Measurements from ENCODE around the gene CORO7. TPM values are rescaled to one million over a fixed set of nuclear protein-coding genes. Genes with fewer than 3 reads are reported as not detected.

CORO7 gene
- total and polyA plus RNA-seq, 4 donors, result 22.7 to 61.8 (median 42.1) TPM

- no peak overlapping the region for H3K27ac ChIP-seq (ENCODE audit: low read depth, low read length)
- H3K36me3 ChIP-seq (ENCODE audit: control insufficient read depth, insufficient read depth, low read length), result peaks cover 91% of the 10 kb centered on the region
- H3K4me1 ChIP-seq (ENCODE audit: control insufficient read depth, insufficient read depth, low read length), result peaks cover 51% of the 10 kb centered on the region
- DNase-seq (ENCODE audit: low read depth in 4 of 6, low spot score in 6 of 6), result no peak
- no peak overlapping the region for H3K4me3 ChIP-seq (ENCODE audit: low read depth, low read length)
- 69% methylated on average over 25 of the region's 26 CpGs for WGBS (ENCODE audit: insufficient coverage)
- no peaks in the 10 kb centered on the region for H3K9me3 ChIP-seq (ENCODE audit: control insufficient read depth, insufficient read depth, low read length)
- no peaks in the 10 kb centered on the region for H3K27me3 ChIP-seq (ENCODE audit: control insufficient read depth, insufficient read depth, low read length)
Measured at GRCh38 chr16:4380119-4381063, 36.0 kb downstream of the CORO7 start.

DNA sequence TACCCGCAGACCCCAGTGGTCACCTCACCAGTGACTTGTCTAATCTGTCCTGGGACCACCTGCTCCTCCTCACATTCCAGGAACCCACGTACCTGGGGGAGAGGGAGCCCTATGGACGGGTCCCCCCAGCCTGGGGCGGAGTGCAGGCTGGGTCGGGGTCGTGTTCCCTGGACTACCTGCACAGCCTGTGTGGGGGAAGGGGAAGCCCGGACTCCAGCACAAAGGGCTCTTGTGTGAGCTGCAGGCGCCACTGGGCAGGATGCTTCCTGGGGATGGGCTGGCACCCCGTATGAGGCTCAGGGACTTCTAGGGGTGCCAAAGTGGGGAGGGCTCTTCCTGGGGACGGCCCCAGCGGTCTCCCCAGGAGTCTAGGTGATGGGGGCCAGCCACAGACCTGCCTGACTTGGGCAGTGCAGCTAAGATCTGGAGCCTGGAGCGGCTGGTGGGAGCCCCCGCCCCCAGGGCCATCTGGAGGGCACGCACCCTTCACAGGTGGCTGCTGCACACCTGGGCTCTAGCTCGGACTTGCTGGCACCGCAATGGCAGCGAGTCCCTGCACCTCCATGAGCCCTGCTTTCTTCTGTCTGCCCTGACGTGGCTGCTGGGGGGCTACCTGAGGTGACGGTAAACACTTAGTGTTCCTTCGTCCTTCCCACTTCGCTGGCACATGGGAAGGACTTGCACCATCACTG lies 37.3 kb downstream of the CORO7 start:
- H3K9me3 ChIP-seq (ENCODE audit: control insufficient read depth, insufficient read depth, low read length), result no peaks in the 10 kb centered on the region
- H3K36me3 ChIP-seq (ENCODE audit: control insufficient read depth, insufficient read depth, low read length), result peaks cover 88% of the 10 kb centered on the region
- no peaks in the 10 kb centered on the region for H3K27me3 ChIP-seq (ENCODE audit: control insufficient read depth, insufficient read depth, low read length)
- 80% methylated on average over 20 of the region's 21 CpGs for WGBS (ENCODE audit: insufficient coverage)
- no peak overlapping the region for H3K4me3 ChIP-seq (ENCODE audit: low read depth, low read length)
- H3K27ac ChIP-seq (ENCODE audit: low read depth, low read length), result no peak overlapping the region
- H3K4me1 ChIP-seq (ENCODE audit: control insufficient read depth, insufficient read depth, low read length), result peaks cover 51% of the 10 kb centered on the region
- no peak for DNase-seq (ENCODE audit: low read depth in 4 of 6, low spot score in 6 of 6)

GRCh38 chr16:4378161-4378666 lies 38.2 kb downstream of the CORO7 start:
- peaks cover 82% of the 10 kb centered on the region for H3K36me3 ChIP-seq (ENCODE audit: control insufficient read depth, insufficient read depth, low read length)
- no peaks in the 10 kb centered on the region for H3K9me3 ChIP-seq (ENCODE audit: control insufficient read depth, insufficient read depth, low read length)
- 76% methylated on average over 15 of the region's 15 CpGs for WGBS (ENCODE audit: insufficient coverage)
- H3K27ac ChIP-seq (ENCODE audit: low read depth, low read length), result no peak overlapping the region
- H3K4me1 ChIP-seq (ENCODE audit: control insufficient read depth, insufficient read depth, low read length), result peaks cover 58% of the 10 kb centered on the region
- no peak for DNase-seq (ENCODE audit: low read depth in 4 of 6, low spot score in 6 of 6)
- H3K4me3 ChIP-seq (ENCODE audit: low read depth, low read length), result no peak overlapping the region
- no peaks in the 10 kb centered on the region for H3K27me3 ChIP-seq (ENCODE audit: control insufficient read depth, insufficient read depth, low read length)

DNA sequence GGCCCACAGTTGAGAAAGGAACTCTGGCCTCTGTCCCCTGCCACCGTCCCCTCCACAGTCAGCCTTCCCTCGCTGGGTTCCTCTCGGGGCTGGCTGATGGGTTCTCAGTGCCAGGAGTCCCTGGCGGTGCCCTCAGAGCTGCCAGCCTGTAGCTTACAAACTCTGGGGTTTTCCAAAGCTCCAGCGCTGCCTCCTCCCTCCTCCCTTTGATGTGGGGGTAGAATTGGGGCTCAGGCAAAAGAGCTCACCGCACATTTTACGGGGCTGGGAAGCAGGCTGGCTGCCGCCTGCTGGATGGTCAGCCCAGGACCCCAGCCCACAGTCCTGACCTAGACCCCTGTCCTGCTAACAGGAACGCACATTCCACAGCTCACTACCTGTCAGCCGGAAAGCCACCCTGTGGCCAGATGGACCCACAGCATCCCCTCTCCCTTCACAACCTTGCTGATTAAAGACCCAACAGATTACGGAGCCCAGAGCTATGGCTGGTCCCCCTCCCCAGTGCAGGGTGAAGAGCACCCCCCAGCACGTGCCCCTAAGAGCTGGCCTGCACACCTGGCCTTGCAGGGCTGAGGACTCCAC lies 38.7 kb downstream of the CORO7 start:
- DNase-seq (ENCODE audit: low read depth in 4 of 6, low spot score in 6 of 6), result no peak

DNA sequence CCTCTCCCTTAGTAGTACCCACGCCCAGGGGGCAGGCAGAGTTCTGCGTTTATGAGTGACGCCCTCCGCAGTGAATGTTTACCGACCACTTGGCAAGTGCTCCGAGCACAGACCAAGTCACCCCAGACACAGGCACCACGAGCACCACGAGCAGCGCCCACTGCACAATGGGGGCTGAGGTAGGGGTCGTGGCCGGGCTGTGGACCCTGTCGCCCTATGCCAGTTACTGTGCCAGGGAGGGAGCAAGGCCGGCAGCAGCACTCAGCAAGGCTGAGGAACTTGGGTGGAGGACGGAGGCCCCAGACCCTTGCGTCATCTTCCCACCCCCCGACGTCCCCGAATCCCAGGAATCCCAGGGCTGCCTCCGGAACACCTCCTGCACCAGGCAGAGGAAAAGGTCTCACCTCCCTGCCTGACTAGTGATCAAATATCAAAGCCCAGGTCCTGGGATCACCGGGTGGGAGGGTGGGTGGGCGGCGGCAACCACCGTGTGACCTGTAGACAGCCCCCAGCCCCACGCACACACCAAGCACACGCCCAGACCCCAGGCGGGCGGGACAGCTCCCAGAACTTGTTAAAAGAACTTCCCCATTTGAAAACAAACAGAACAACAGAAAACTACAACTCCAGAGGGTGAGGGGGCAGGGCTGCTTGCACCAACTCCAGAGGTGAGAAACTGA lies 39.4 kb downstream of the CORO7 start:
- no peaks in the 10 kb centered on the region for H3K9me3 ChIP-seq (ENCODE audit: control insufficient read depth, insufficient read depth, low read length)
- peaks cover 70% of the 10 kb centered on the region for H3K4me1 ChIP-seq (ENCODE audit: control insufficient read depth, insufficient read depth, low read length)
- no peak for DNase-seq (ENCODE audit: low read depth in 4 of 6, low spot score in 6 of 6)
- H3K36me3 ChIP-seq (ENCODE audit: control insufficient read depth, insufficient read depth, low read length), result peaks cover 71% of the 10 kb centered on the region
- peak overlapping the region; percentile 25 for H3K27ac ChIP-seq (ENCODE audit: low read depth, low read length)
- H3K27me3 ChIP-seq (ENCODE audit: control insufficient read depth, insufficient read depth, low read length), result no peaks in the 10 kb centered on the region
- H3K4me3 ChIP-seq (ENCODE audit: low read depth, low read length), result no peak overlapping the region
- 70% methylated on average over 17 of the region's 27 CpGs for WGBS (ENCODE audit: insufficient coverage)

More for the DNA sequence above, 38.7 kb downstream of the CORO7 start:
- Histone ChIP-seq H3K36me3 (ENCODE audit: control insufficient read depth, insufficient read depth, low read length) (peaks cover 77% of the 10 kb centered on the region), H3K27me3 (ENCODE audit: control insufficient read depth, insufficient read depth, low read length) (no peaks in the 10 kb centered on the region), H3K4me3 (ENCODE audit: low read depth, low read length) (no peak overlapping the region), H3K9me3 (ENCODE audit: control insufficient read depth, insufficient read depth, low read length) (no peaks in the 10 kb centered on the region), H3K4me1 (ENCODE audit: control insufficient read depth, insufficient read depth, low read length) (peaks cover 63% of the 10 kb centered on the region), H3K27ac (ENCODE audit: low read depth, low read length) (no peak overlapping the region)
- 65% methylated on average over 12 of the region's 12 CpGs for WGBS (ENCODE audit: insufficient coverage)

DNA sequence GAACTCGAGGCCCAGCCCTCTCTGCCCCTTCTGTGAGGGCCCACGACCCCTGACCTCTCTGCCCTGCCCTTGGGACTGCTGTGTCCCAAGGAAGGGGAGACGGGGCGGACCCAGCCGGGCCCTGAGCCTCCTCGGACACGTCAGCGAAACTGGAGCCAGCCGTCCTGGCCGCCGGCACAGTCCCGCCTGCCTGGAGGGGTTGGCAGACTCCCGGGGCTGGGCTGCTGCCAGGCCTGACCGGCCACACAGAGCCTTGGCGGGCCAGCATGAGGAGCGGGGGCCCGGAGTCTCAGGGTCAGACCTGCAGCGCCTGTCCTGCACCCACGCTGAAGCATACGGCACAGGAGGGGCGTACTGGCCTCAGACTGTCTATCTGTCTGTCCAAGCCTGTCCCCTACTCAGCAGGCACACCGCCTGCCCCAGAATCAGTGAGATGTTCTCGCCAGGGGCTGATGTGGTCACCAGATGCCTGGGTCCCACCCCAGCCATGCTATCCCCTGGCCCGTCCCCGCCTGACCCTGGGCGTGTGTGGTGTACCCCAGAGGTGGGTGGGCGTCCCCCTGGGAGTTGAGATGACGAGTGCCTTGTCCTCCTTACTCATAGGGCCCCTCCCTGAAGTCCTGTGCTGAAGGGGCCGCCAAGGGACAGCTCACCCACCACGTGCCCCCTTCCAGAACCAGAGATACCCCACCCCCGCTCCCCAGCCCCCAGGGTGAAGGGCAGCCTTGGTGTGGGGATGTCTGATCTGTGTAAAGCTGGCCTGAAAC lies 40.1 kb downstream of the CORO7 start:
- WGBS (ENCODE audit: insufficient coverage), result 45% methylated on average over 28 of the region's 31 CpGs
- no peak overlapping the region for H3K4me3 ChIP-seq (ENCODE audit: low read depth, low read length)

DNA sequence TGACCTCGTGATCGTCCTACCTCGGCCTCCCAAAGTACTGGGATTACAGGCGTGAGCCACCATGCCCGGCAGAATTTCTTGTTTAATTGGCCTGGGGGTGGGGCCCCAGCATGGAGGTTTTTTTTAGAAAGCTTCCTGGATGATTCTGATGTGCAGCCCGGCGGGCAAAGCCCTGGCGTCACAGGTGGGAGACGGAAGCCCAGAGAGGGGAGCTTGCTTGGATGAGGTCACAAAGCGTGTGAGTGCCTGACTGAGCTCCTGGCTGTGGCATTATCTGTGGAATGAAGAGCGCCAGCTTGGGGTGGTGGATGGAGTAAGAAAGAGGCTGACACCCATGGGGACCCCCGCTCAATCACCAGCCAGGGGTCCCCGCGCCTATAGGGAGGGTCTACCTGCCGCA lies 40.7 kb downstream of the CORO7 start:
- peaks cover 79% of the 10 kb centered on the region for H3K4me1 ChIP-seq (ENCODE audit: control insufficient read depth, insufficient read depth, low read length)
- no peak for DNase-seq (ENCODE audit: low read depth in 4 of 6, low spot score in 6 of 6)
- H3K9me3 ChIP-seq (ENCODE audit: control insufficient read depth, insufficient read depth, low read length), result no peaks in the 10 kb centered on the region
- WGBS (ENCODE audit: insufficient coverage), result 89% methylated on average over 15 of the region's 15 CpGs
- no peak overlapping the region for H3K4me3 ChIP-seq (ENCODE audit: low read depth, low read length)
- no peaks in the 10 kb centered on the region for H3K27me3 ChIP-seq (ENCODE audit: control insufficient read depth, insufficient read depth, low read length)
- peak overlapping the region; percentile 67 for H3K27ac ChIP-seq (ENCODE audit: low read depth, low read length)
- peaks cover 58% of the 10 kb centered on the region for H3K36me3 ChIP-seq (ENCODE audit: control insufficient read depth, insufficient read depth, low read length)

More for the DNA sequence above, 40.1 kb downstream of the CORO7 start:
- H3K9me3 ChIP-seq (ENCODE audit: control insufficient read depth, insufficient read depth, low read length), result no peaks in the 10 kb centered on the region
- DNase-seq (ENCODE audit: low read depth in 4 of 6, low spot score in 6 of 6), result peak in 3 of 6 donors; percentile 47 to 84 (median 50)
- H3K4me1 ChIP-seq (ENCODE audit: control insufficient read depth, insufficient read depth, low read length), result peaks cover 73% of the 10 kb centered on the region
- H3K36me3 ChIP-seq (ENCODE audit: control insufficient read depth, insufficient read depth, low read length), result peaks cover 64% of the 10 kb centered on the region
- H3K27ac ChIP-seq (ENCODE audit: low read depth, low read length), result peak overlapping the region; percentile 67
- H3K27me3 ChIP-seq (ENCODE audit: control insufficient read depth, insufficient read depth, low read length), result no peaks in the 10 kb centered on the region

DNA sequence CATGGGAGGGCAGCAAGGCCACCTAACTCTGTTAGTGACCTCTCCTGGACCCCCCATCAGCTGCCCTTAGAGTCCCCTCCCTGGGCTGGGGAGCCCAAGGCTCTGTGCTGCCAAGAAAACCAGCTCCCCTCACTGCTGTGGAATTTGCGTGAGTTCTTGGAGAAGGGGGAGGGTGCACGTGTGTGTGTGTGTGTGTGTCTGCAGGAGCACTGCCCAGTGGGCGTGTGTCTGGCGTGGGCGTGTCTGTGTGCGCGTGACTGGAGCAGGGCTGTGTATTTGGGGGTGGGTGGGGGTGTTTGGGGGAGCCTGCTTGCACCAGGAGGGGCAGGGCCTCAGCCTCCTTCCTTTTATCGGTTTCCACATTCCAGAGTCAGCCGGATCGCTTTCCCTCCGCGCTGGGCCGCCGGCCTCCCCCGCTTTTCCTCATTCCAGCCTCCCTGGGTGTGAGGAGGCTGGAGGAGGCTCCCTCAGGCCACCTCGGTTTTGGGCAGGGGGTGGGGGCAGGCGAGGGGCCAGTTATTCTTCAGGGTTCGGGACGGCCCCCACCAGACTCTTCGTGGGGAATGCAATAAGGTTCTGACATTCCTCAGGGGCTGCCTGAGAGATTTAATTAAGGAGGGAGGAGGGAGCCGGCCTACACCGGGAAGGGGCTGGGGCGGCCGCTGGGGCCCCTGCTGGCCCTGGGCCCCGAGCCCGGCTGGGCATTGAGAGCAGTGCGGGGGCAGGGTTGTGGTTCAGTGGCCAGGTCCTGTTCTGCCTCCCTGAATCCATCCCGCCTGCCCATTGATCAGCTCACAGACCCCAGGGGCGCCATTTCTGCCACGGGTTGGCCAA lies 42.3 kb downstream of the CORO7 start:
- WGBS (ENCODE audit: insufficient coverage), result 12% methylated on average over 6 of the region's 30 CpGs
- Histone ChIP-seq H3K9me3 (ENCODE audit: control insufficient read depth, insufficient read depth, low read length) (no peaks in the 10 kb centered on the region), H3K4me1 (ENCODE audit: control insufficient read depth, insufficient read depth, low read length) (peaks cover 81% of the 10 kb centered on the region), H3K4me3 (ENCODE audit: low read depth, low read length) (peak overlapping the region; percentile 26), H3K36me3 (ENCODE audit: control insufficient read depth, insufficient read depth, low read length) (peaks cover 50% of the 10 kb centered on the region), H3K27ac (ENCODE audit: low read depth, low read length) (peak overlapping the region; percentile 83), H3K27me3 (ENCODE audit: control insufficient read depth, insufficient read depth, low read length) (no peaks in the 10 kb centered on the region)
- peak in 3 of 6 donors; percentile 31 to 78 (median 45) for DNase-seq (ENCODE audit: low read depth in 4 of 6, low spot score in 6 of 6)

All from spinal cord (tissue), 10 donors.